Smooth muscle cell (in vitro differentiated cells): ENCODE data around the gene DLG3. TPM values are rescaled to one million over a fixed set of nuclear protein-coding genes. Genes with fewer than 3 reads are reported as not detected.

Experiments
- DNase-seq: peaks from one replicate; lab custom pipeline; 2025; ENCODE audit not compliant: unreplicated experiment; lab: John Stamatoyannopoulos, UW
- H2AFZ ChIP-seq: fragments of 200-600 bp; sonication (generic); 2 replicates; pipeline ENCODE4 v1.6.0; 2016; ENCODE audit warnings: antibody characterized with exemption, low read depth, mild to moderate bottlenecking
- H3F3A ChIP-seq: fragments of 200-600 bp; sonication (generic); 2 replicates; pipeline ENCODE4 v1.6.0; 2017; ENCODE audit warnings: antibody characterized with exemption, low read depth
- H3K27ac ChIP-seq: fragments of 200-600 bp; sonication (generic); 2 replicates; pipeline ENCODE4 v1.5.1; 2016; ENCODE audit warnings: low read depth, mild to moderate bottlenecking
- H3K27me3 ChIP-seq: fragments of 200-600 bp; sonication (generic); 2 replicates; pipeline ENCODE4 v1.6.1; 2016; ENCODE audit warnings: low read depth, mild to moderate bottlenecking
- H3K36me3 ChIP-seq: fragments of 200-600 bp; sonication (generic); 2 replicates; pipeline ENCODE4 v1.5.1; 2016; ENCODE audit warnings: low read depth
- H3K4me1 ChIP-seq: fragments of 200-600 bp; sonication (generic); 2 replicates; pipeline ENCODE4 v1.5.1; 2016; ENCODE audit warnings: low read depth
- H3K4me2 ChIP-seq: fragments of 200-600 bp; sonication (generic); 2 replicates; pipeline ENCODE4 v1.6.0; 2016; ENCODE audit warnings: mild to moderate bottlenecking
- H3K4me3 ChIP-seq: fragments of 200-600 bp; sonication (generic); 2 replicates; pipeline ENCODE4 v1.5.1; 2016; ENCODE audit warnings: mild to moderate bottlenecking
- H3K79me2 ChIP-seq: fragments of 200-600 bp; sonication (generic); 2 replicates; pipeline ENCODE4 v1.6.0; 2016; ENCODE audit warnings: low read depth, mild to moderate bottlenecking
- H3K9ac ChIP-seq: fragments of 200-600 bp; sonication (generic); 2 replicates; pipeline ENCODE4 v1.6.0; 2016; ENCODE audit warnings: low read depth
- H3K9me3 ChIP-seq: fragments of 200-600 bp; sonication (generic); replicated peaks from 2 replicates; pipeline ENCODE4 v1.5.1; 2016; ENCODE audit warnings: low read depth
- H4K20me1 ChIP-seq: fragments of 200-600 bp; sonication (generic); 2 replicates; pipeline ENCODE4 v1.6.0; 2016; ENCODE audit warnings: low read depth
- WGBS: methylation state at CpG from one replicate; pipeline ENCODE4 v1.1.7; 2016; ENCODE audit warnings: low lambda C conversion rate; 5-methylcytosine and 5-hydroxymethylcytosine counted together
- polyA plus RNA-seq: library from polyadenylated mRNA; unstranded; fragments of >200 nt; fragmentation: Nextera tagmentation; extraction: Ambion mirVana; gene quantifications from 2 replicates; pipeline ENCODE4 v1.2.1, GENCODE V29; 2016
- total RNA-seq: library from RNA; depleted of rRNA; stranded (reverse); fragments of >200 nt; gene quantifications from 2 replicates; pipeline ENCODE4 v1.2.3, GENCODE V29; 2014
- TF ChIP-seq, protein P1 (sequence below): fragments of 200-600 bp; sonication (generic); IDR thresholded peaks from 2 replicates; pipeline ENCODE4 v1.5.1; 2017; ENCODE audit warnings: borderline replicate concordance, mild to moderate bottlenecking, antibody characterized with exemption; ENCODE audit not compliant: insufficient read depth, poor library complexity, severe bottlenecking

DLG3 gene
- total and polyA plus RNA-seq, 2 experiments from 2014 or later: 14.5 to 39.6 TPM

DNA sequence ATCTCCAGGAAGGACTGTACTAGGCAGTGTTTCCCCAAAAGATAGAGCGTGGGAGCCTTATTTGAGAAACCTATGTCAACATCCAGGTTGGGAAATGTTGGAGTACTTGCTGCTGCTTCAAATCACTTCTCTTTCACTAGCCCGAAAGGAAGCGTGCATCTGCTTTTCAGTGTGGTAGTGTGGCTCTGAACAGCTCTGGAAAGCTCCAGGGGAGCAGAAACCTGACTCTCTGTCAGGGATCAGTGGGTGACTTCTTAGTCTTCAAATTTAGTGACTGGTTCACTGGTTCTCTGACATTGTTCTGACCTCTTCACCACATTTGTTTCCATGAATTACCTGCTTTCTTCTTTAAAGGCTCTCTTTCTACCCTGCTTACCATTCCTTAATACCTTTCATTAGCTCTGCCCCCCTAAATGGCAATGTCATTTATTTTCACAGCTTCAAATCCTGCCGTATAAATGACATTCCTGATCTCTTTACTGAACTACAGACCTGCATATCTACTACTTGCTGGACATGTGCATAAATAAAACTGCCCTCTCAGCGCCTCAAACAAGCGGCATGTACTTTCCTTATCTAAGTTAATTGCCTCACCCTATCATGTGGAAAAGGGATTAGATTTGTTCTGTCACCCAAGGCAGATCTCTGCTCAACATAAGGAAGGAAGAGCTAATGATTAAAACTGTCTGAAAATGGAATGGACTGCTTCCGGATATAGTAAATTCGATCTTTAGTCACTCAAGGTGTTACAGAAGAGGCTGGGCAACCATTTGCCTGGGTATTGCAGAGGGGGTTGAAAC, 37.0 kb downstream of the DLG3 start:
- Histone ChIP-seq H3K9ac (peak overlapping the region; percentile 43), H3K4me1 (peaks cover 48% of the 10 kb centered on the region), H3K9me3 (no peaks in the 10 kb centered on the region), H3K27me3 (no peaks in the 10 kb centered on the region), H3F3A (no peaks in the 10 kb centered on the region), H3K79me2 (peaks cover 8% of the 10 kb centered on the region), H2AFZ (no peak overlapping the region), H3K36me3 (no peaks in the 10 kb centered on the region), H3K4me3 (no peak overlapping the region), H4K20me1 (peaks cover 18% of the 10 kb centered on the region), H3K4me2 (peak overlapping the region; percentile 81), H3K27ac (peak overlapping the region; percentile 99)
- TF ChIP-seq, protein P1, sequence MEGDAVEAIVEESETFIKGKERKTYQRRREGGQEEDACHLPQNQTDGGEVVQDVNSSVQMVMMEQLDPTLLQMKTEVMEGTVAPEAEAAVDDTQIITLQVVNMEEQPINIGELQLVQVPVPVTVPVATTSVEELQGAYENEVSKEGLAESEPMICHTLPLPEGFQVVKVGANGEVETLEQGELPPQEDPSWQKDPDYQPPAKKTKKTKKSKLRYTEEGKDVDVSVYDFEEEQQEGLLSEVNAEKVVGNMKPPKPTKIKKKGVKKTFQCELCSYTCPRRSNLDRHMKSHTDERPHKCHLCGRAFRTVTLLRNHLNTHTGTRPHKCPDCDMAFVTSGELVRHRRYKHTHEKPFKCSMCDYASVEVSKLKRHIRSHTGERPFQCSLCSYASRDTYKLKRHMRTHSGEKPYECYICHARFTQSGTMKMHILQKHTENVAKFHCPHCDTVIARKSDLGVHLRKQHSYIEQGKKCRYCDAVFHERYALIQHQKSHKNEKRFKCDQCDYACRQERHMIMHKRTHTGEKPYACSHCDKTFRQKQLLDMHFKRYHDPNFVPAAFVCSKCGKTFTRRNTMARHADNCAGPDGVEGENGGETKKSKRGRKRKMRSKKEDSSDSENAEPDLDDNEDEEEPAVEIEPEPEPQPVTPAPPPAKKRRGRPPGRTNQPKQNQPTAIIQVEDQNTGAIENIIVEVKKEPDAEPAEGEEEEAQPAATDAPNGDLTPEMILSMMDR: no peak
- WGBS: 48% methylated on average over 8 of the region's 8 CpGs
- no peak for DNase-seq

DNA sequence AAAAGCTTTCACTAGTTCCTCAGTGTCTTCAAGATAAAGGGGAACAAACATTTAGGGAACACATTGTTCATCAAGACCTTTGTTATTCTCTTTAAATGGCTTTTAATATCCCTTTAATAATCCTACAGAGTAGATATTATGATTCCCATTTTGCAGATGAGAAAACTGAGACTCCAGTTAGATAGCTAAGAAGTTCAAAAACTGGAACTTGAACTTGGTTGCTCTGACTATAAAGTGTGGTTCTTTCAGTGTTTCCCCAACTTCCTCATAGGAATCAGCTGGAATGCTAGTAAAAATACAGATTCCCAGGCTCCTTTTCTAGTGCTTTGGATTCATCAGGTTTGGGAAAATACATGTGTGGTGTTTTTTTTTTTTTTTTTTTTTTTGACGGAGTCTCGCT, 37.7 kb downstream of the DLG3 start:
- Histone ChIP-seq H3K27ac (peak overlapping the region; percentile 99), H3F3A (no peaks in the 10 kb centered on the region), H3K4me2 (peak overlapping the region; percentile 81), H3K27me3 (no peaks in the 10 kb centered on the region), H3K36me3 (no peaks in the 10 kb centered on the region), H3K9ac (no peak overlapping the region), H4K20me1 (peaks cover 18% of the 10 kb centered on the region), H3K9me3 (no peaks in the 10 kb centered on the region), H3K4me3 (no peak overlapping the region), H2AFZ (no peak overlapping the region), H3K79me2 (peaks cover 8% of the 10 kb centered on the region), H3K4me1 (peaks cover 44% of the 10 kb centered on the region)
- TF ChIP-seq, protein P1: no peak
- 60% methylated on average over 1 of the region's 2 CpGs for WGBS
- no peak for DNase-seq

DNA sequence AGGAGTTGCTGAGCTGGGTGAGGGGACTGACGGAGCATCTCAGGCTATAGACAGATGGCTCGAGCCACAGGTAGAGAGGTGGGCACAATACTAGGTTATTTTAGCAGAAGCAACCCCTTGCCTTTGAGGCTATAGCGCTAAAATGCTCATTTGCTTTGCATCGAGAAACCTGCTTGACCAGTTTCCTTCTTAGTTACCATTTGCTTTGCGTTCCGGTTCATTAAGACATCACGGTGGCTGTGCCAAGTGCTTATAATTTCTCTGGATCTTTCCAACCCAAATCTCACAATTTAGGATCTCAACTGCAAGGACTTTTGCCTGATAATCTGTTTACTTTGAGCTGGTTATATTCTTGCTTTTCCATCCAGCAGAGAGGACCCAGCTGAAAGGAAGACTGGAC, 40.8 kb downstream of the DLG3 start:
- H3K4me2 ChIP-seq: no peak overlapping the region
- H3F3A ChIP-seq: no peaks in the 10 kb centered on the region
- peaks cover 18% of the 10 kb centered on the region for H4K20me1 ChIP-seq
- no peak for DNase-seq
- H3K36me3 ChIP-seq: no peaks in the 10 kb centered on the region
- 75% methylated on average over 7 of the region's 7 CpGs for WGBS
- H3K4me1 ChIP-seq: peaks cover 16% of the 10 kb centered on the region
- TF ChIP-seq, protein P1: no peak
- H3K27me3 ChIP-seq: no peaks in the 10 kb centered on the region
- H2AFZ ChIP-seq: no peak overlapping the region
- H3K9me3 ChIP-seq: no peaks in the 10 kb centered on the region
- H3K9ac ChIP-seq: no peak overlapping the region
- H3K79me2 ChIP-seq: peaks cover 8% of the 10 kb centered on the region
- no peak overlapping the region for H3K27ac ChIP-seq
- no peak overlapping the region for H3K4me3 ChIP-seq

DNA sequence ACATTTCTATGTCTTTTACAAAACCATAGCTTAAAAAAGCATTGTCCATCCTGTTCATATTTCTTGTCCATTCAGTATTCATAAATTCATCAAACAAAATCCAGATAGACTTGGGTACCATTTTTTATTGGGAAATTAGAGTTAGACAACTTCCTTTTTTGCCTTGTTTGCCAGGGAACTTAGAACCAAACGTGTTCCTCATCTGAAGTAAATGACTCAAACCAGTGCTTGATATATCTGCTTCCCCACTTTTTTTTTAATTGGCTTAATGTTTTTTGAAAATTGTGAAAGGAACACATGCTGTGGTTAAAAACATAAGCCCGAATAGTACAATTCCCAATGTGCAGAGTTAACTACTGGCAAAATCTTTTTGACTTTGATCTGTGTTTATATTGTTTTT, 44.2 kb downstream of the DLG3 start:
- WGBS: 51% methylated on average over 2 of the region's 2 CpGs
- Histone ChIP-seq H3K9me3 (no peaks in the 10 kb centered on the region), H3K4me2 (no peak overlapping the region), H2AFZ (no peak overlapping the region), H3K9ac (no peak overlapping the region), H3K4me3 (no peak overlapping the region), H3K36me3 (no peaks in the 10 kb centered on the region), H3K4me1 (no peaks in the 10 kb centered on the region), H3K27me3 (no peaks in the 10 kb centered on the region), H3K79me2 (no peaks in the 10 kb centered on the region), H4K20me1 (peaks cover 18% of the 10 kb centered on the region), H3K27ac (no peak overlapping the region), H3F3A (no peaks in the 10 kb centered on the region)
- TF ChIP-seq, protein P1: no peak
- no peak for DNase-seq
